ENCODE measurements around the gene TMA16.

TMA16 gene

GRCh38 chr4:163544407-163545038 lies 50.0 kb downstream of the TMA16 start:
- TF ChIP-seq CTCF (IDR thresholded peaks at IDR 0.05; ENCODE audit: insufficient read depth, low read length, poor library complexity, severe bottlenecking) = peak; percentile 92
- Histone ChIP-seq H3K27me3 (replicated peaks; ENCODE audit: control insufficient read depth, insufficient read depth, low read length) (no peaks in the 10 kb centered on the region), H3K4me3 (replicated peaks; ENCODE audit: low read depth, low read length) (peak overlapping the region; percentile 52), H3K36me3 (ENCODE audit: control insufficient read depth, insufficient read depth, low read length) (no peaks in the 10 kb centered on the region)
- DNase-seq (ENCODE audit: extremely low read depth, insufficient read length) = peak; percentile 54

GRCh38 chr4:163548481-163549243 lies 54.2 kb downstream of the TMA16 start:
- DNase-seq (ENCODE audit: extremely low read depth, insufficient read length) = no peak
- peak; percentile 53 for TF ChIP-seq CTCF (IDR thresholded peaks at IDR 0.05; ENCODE audit: insufficient read depth, low read length, poor library complexity, severe bottlenecking)
- no peaks in the 10 kb centered on the region for H3K36me3 ChIP-seq (ENCODE audit: control insufficient read depth, insufficient read depth, low read length)
- no peak overlapping the region for H3K4me3 ChIP-seq (replicated peaks; ENCODE audit: low read depth, low read length)
- H3K27me3 ChIP-seq (replicated peaks; ENCODE audit: control insufficient read depth, insufficient read depth, low read length) = no peaks in the 10 kb centered on the region

DNA sequence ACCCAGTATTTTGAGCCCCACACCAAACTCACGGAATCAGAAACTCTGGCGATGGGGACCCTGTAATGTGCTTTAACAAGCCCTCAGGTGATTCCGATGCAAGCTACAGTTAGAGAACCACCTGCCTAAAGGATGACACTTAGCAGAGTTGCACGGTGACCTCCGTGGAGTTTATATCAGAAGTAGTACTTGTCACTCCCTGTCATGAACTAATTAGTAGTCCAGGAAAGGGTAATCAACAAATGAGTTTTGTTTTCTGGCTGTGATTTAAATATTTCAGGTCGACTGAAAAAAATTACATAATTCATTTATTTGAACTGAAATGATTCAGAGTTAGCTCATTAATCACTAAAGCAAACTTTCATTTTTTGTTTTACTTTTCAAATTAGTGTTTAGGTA lies 56.4 kb downstream of the TMA16 start:
- Histone ChIP-seq H3K36me3 (ENCODE audit: control insufficient read depth, insufficient read depth, low read length) (no peaks in the 10 kb centered on the region), H3K27me3 (replicated peaks; ENCODE audit: control insufficient read depth, insufficient read depth, low read length) (no peaks in the 10 kb centered on the region), H3K4me3 (replicated peaks; ENCODE audit: low read depth, low read length) (no peak overlapping the region)
- no peak for TF ChIP-seq CTCF (IDR thresholded peaks at IDR 0.05; ENCODE audit: insufficient read depth, low read length, poor library complexity, severe bottlenecking)
- DNase-seq (ENCODE audit: extremely low read depth, insufficient read length) = no peak

DNA sequence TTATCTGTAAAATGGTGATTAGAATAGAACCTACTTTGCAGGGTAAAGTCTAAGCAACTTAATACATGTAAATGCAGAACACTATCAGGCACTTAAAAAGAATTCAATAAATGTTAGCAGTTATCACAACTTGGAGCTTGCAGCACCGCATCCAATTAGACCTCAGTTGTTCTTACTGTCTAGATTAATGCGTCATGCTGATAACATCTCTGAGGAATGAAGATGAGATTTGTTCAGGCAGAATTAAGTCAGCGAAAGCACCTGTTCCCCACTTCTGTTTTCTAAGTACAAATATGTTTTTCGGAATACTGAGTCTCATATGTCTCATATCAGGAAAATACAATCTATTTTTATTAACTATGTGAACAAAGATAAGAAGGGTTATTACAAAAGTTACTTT lies 58.7 kb downstream of the TMA16 start:
- no peaks in the 10 kb centered on the region for H3K36me3 ChIP-seq (ENCODE audit: control insufficient read depth, insufficient read depth, low read length)
- DNase-seq (ENCODE audit: extremely low read depth, insufficient read length) = no peak
- H3K4me3 ChIP-seq (replicated peaks; ENCODE audit: low read depth, low read length) = no peak overlapping the region
- TF ChIP-seq CTCF (IDR thresholded peaks at IDR 0.05; ENCODE audit: insufficient read depth, low read length, poor library complexity, severe bottlenecking) = no peak
- H3K27me3 ChIP-seq (replicated peaks; ENCODE audit: control insufficient read depth, insufficient read depth, low read length) = no peaks in the 10 kb centered on the region

GRCh38 chr4:163554870-163555465 lies 60.5 kb downstream of the TMA16 start:
- no peaks in the 10 kb centered on the region for H3K27me3 ChIP-seq (replicated peaks; ENCODE audit: control insufficient read depth, insufficient read depth, low read length)
- no peak overlapping the region for H3K4me3 ChIP-seq (replicated peaks; ENCODE audit: low read depth, low read length)
- no peaks in the 10 kb centered on the region for H3K36me3 ChIP-seq (ENCODE audit: control insufficient read depth, insufficient read depth, low read length)
- DNase-seq (ENCODE audit: extremely low read depth, insufficient read length) = no peak
- peak; percentile 55 for TF ChIP-seq CTCF (IDR thresholded peaks at IDR 0.05; ENCODE audit: insufficient read depth, low read length, poor library complexity, severe bottlenecking)
